ENCODE data around the gene CACNA1H. TPM values are rescaled to one million over a fixed set of nuclear protein-coding genes. Genes with fewer than 3 reads are reported as not detected.

CACNA1H gene
- total and polyA plus RNA-seq, 2 experiments from 2014 or later = 9.1 TPM

DNA sequence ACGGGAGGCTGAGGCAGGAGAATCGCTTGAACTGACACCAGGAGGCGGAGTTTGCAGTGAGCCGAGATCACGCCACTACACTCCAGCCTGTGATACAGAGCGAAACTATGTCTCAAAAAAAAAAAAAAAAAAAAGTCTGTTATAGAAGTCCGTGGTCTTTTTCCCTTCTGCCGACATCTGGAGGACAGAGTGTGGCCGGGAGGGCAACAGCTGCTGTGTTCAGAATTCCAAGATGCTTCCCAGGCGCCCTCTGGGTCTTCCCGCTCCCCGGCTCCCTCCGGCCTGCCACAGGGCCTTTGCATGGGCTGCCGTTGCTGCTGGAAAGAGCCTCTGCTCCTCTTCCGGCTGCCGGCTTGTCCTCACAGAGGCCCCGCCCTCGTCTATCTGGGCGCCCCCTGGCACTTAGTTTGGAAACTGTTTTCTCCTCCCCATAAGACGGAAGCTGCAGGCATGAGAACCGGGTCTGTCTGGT lies 2.4 kb upstream of the CACNA1H start:
- Histone ChIP-seq H3K27me3 (peaks cover 8% of the 10 kb centered on the region), H3K79me2 (no peaks in the 10 kb centered on the region), H4K20me1 (ENCODE audit: insufficient read depth, poor library complexity, severe bottlenecking) (peaks cover 5% of the 10 kb centered on the region), H3K9me2 (replicated peaks; ENCODE audit: insufficient read depth) (no peaks in the 10 kb centered on the region), H2AFZ (no peak overlapping the region), H3K4me3 (no peak overlapping the region), H3K4me1 (ENCODE audit: insufficient read depth) (peaks cover 22% of the 10 kb centered on the region), H3K9me3 (ENCODE audit: low read depth) (no peaks in the 10 kb centered on the region), H3K4me2 (no peak overlapping the region), H3K36me3 (replicated peaks; ENCODE audit: insufficient read depth, low read depth) (no peaks in the 10 kb centered on the region), H3K27ac (no peak overlapping the region)
- WGBS (ENCODE audit: low lambda C conversion rate, missing lambda C conversion rate) = 77% methylated on average over 21 of the region's 21 CpGs
- DNase-seq (ENCODE audit: low spot score) = no peak
- TF ChIP-seq, protein P1, sequence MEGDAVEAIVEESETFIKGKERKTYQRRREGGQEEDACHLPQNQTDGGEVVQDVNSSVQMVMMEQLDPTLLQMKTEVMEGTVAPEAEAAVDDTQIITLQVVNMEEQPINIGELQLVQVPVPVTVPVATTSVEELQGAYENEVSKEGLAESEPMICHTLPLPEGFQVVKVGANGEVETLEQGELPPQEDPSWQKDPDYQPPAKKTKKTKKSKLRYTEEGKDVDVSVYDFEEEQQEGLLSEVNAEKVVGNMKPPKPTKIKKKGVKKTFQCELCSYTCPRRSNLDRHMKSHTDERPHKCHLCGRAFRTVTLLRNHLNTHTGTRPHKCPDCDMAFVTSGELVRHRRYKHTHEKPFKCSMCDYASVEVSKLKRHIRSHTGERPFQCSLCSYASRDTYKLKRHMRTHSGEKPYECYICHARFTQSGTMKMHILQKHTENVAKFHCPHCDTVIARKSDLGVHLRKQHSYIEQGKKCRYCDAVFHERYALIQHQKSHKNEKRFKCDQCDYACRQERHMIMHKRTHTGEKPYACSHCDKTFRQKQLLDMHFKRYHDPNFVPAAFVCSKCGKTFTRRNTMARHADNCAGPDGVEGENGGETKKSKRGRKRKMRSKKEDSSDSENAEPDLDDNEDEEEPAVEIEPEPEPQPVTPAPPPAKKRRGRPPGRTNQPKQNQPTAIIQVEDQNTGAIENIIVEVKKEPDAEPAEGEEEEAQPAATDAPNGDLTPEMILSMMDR (IDR thresholded peaks at IDR 0.05; ENCODE audit: poor library complexity) = no peak
- TF ChIP-seq EZH2phosphoT487 (IDR thresholded peaks at IDR 0.05; ENCODE audit: low read depth, severe bottlenecking, unreplicated experiment) (no peak), EZH2 (IDR thresholded peaks at IDR 0.05; ENCODE audit: borderline replicate concordance) (no peak)

DNA sequence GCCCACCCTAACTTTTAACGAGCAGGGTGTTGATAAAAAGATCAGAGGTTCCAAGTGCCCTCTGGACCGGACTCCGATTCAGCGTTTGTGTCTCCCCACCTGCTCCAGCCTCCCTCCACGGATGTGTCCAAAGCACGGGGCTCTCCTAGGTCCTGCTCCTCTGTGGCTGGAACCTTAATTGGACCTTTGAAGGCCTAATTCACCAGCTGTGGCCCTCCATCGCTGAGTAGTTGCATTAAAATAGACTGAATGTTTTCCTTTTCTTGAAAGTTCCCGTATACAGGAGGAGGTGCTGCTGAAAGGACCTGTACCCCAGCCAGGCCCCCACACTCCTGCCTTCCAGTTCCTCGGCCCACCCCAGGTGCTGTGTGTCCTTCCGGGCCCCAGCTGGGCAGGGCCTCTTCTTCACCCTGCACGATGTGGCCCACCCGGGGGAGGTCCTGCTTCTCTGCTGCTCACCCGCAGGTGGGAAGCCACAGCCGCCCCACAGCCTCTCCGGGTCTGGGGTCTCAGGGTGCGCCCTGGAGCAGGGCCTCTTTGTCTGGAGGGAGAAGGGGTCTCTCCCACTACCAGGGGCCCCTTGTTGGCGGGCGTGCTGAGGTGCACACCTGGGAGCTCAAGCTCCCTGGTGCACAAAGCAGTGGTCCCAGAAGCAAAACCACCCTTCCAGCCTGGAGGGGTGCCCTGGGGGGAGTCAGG lies 1.3 kb upstream of the CACNA1H start:
- Histone ChIP-seq H3K79me2 (no peaks in the 10 kb centered on the region), H3K4me1 (ENCODE audit: insufficient read depth) (peaks cover 25% of the 10 kb centered on the region), H2AFZ (no peak overlapping the region), H3K36me3 (replicated peaks; ENCODE audit: insufficient read depth, low read depth) (no peaks in the 10 kb centered on the region), H3K27ac (no peak overlapping the region), H4K20me1 (ENCODE audit: insufficient read depth, poor library complexity, severe bottlenecking) (peaks cover 10% of the 10 kb centered on the region), H3K27me3 (peaks cover 8% of the 10 kb centered on the region), H3K4me2 (peak overlapping the region; percentile 88), H3K4me3 (no peak overlapping the region), H3K9me3 (ENCODE audit: low read depth) (no peaks in the 10 kb centered on the region), H3K9me2 (replicated peaks; ENCODE audit: insufficient read depth) (no peaks in the 10 kb centered on the region)
- no peak for DNase-seq (ENCODE audit: low spot score)
- 77% methylated on average over 18 of the region's 18 CpGs for WGBS (ENCODE audit: low lambda C conversion rate, missing lambda C conversion rate)
- TF ChIP-seq EZH2phosphoT487 (IDR thresholded peaks at IDR 0.05; ENCODE audit: low read depth, severe bottlenecking, unreplicated experiment) = no peak
- no peak for TF ChIP-seq EZH2 (IDR thresholded peaks at IDR 0.05; ENCODE audit: borderline replicate concordance)
- TF ChIP-seq, protein P1 (IDR thresholded peaks at IDR 0.05; ENCODE audit: poor library complexity) = no peak

- H3K4me3 ChIP-seq = peak overlapping the region; percentile 77
Observed at GRCh38 chr16:1152123-1152638, 725 bp upstream of the CACNA1H start.

More at GRCh38 chr16:1152123-1152638, 725 bp upstream of the CACNA1H start:
- Histone ChIP-seq H3K9me2 (replicated peaks; ENCODE audit: insufficient read depth) (no peaks in the 10 kb centered on the region), H4K20me1 (ENCODE audit: insufficient read depth, poor library complexity, severe bottlenecking) (peaks cover 10% of the 10 kb centered on the region), H3K36me3 (replicated peaks; ENCODE audit: insufficient read depth, low read depth) (no peaks in the 10 kb centered on the region), H3K79me2 (no peaks in the 10 kb centered on the region), H3K27me3 (peaks cover 8% of the 10 kb centered on the region), H3K9me3 (ENCODE audit: low read depth) (no peaks in the 10 kb centered on the region), H3K27ac (no peak overlapping the region), H3K4me2 (peak overlapping the region; percentile 88), H2AFZ (peak overlapping the region; percentile 31), H3K4me1 (ENCODE audit: insufficient read depth) (peaks cover 25% of the 10 kb centered on the region)
- no peak for TF ChIP-seq EZH2 (IDR thresholded peaks at IDR 0.05; ENCODE audit: borderline replicate concordance)
- TF ChIP-seq, protein P1 (IDR thresholded peaks at IDR 0.05; ENCODE audit: poor library complexity) = no peak
- no peak for TF ChIP-seq EZH2phosphoT487 (IDR thresholded peaks at IDR 0.05; ENCODE audit: low read depth, severe bottlenecking, unreplicated experiment)
- WGBS (ENCODE audit: low lambda C conversion rate, missing lambda C conversion rate) = 19% methylated on average over 10 of the region's 40 CpGs
- DNase-seq (ENCODE audit: low spot score) = peak; percentile 45
